ENCODE results near the gene PCNT.

GRCh38 chr21:46285206-46285661 lies 38.7 kb upstream of the PCNT start, which contains the start of gene MCM3AP:
- no peak for TF ChIP-seq CTCF (IDR thresholded peaks at IDR 0.05)
- TF ChIP-seq POLR2A (IDR thresholded peaks at IDR 0.05): no peak
- TF ChIP-seq POLR2AphosphoS5 (IDR thresholded peaks at IDR 0.05): no peak
- no peak for TF ChIP-seq EP300 (IDR thresholded peaks at IDR 0.05)
